Measurements from ENCODE around the gene ENAH. TPM values are rescaled to one million over a fixed set of nuclear protein-coding genes. Genes with fewer than 3 reads are reported as not detected.

ENAH gene
- total RNA-seq, 1 experiment from 2014 or later = 285 TPM

- Histone ChIP-seq H2AFZ (ENCODE audit: low read length) (no peak overlapping the region), H3K56ac (ENCODE audit: insufficient read length, low read depth, low read length) (no peak overlapping the region), H4K20me1 (ENCODE audit: control insufficient read depth, insufficient read depth, insufficient read length) (no peaks in the 10 kb centered on the region), H3K18ac (ENCODE audit: insufficient read length, low read depth, low read length) (no peak overlapping the region), H3T11ph (ENCODE audit: low read length) (no peak overlapping the region), H3K4me1 (ENCODE audit: insufficient read depth, low read length) (0 out of 2 replicates have a peak, but pooled peaks cover 2% of the 10 kb centered on the region), H3K4me2 (ENCODE audit: insufficient read depth, insufficient read length, low read length) (no peak overlapping the region), H4K5ac (ENCODE audit: insufficient read length, low read depth, low read length) (no peak overlapping the region), H3K9ac (ENCODE audit: extremely low read depth, insufficient read length, low read length) (no peak overlapping the region), H3K23ac (ENCODE audit: insufficient read length, low read depth, low read length) (no peak overlapping the region), H3K27me3 (ENCODE audit: insufficient read depth, low read length) (no peaks in the 10 kb centered on the region), H2AK5ac (ENCODE audit: insufficient read length, low read length) (no peak overlapping the region), H3K4ac (ENCODE audit: low read depth, low read length) (no peak overlapping the region), H2BK20ac (ENCODE audit: low read depth, low read length, poor library complexity, severe bottlenecking) (no peak overlapping the region), H3K79me2 (ENCODE audit: insufficient read depth, low read length) (no peaks in the 10 kb centered on the region), H2BK120ac (ENCODE audit: low read depth, low read length, poor library complexity, severe bottlenecking) (no peak overlapping the region), H4K8ac (replicated peaks; ENCODE audit: insufficient read length, low read depth, low read length) (no peak overlapping the region), H3K23me2 (ENCODE audit: insufficient read length, low read depth, low read length, poor library complexity, severe bottlenecking) (no peaks in the 10 kb centered on the region), H2BK12ac (ENCODE audit: insufficient read length, low read depth, low read length) (no peak overlapping the region), H3K14ac (ENCODE audit: insufficient read depth, low read length) (no peak overlapping the region), H3K9me3 (ENCODE audit: control insufficient read depth, low read depth, low read length) (no peaks in the 10 kb centered on the region), H3K27ac (ENCODE audit: insufficient read length, low read depth, low read length) (no peak overlapping the region), H2BK15ac (ENCODE audit: low read depth, low read length) (no peak overlapping the region), H4K91ac (ENCODE audit: insufficient read length, low read depth, low read length) (no peak overlapping the region), H2BK5ac (ENCODE audit: insufficient read length, low read length) (no peak overlapping the region), H3K79me1 (ENCODE audit: insufficient read depth, low read depth, low read length, poor library complexity, severe bottlenecking) (no peaks in the 10 kb centered on the region)
- no CpG with 5 or more reads among the region's 10 CpGs for WGBS (ENCODE audit: extremely low coverage, insufficient read length, low lambda C conversion rate)
- Mint-ChIP-seq H3K36me3 (ENCODE audit: insufficient read depth in 1 of 3, low read depth in 3 of 3) (no peaks in the 10 kb centered on the region), H3K9me3 (no peaks in the 10 kb centered on the region), H3K27ac (0 out of 7 replicates have a peak overlapping the region, but pooled peaks of 1 of the 3 experiments have one; percentile 55), H3K4me1 (peaks cover 20 to 25% of the 10 kb centered on the region in 2 experiments), H3K4me3 (no peak overlapping the region), H3K27me3 (ENCODE audit: low read depth) (peaks cover 4% of the 10 kb centered on the region)
- TF ChIP-seq CTCF (conservative IDR thresholded peaks at IDR 0.05) = no peak
- DNase-seq = peak; percentile 20
These were observed 170.4 kb downstream of the ENAH start for GRCh38 chr1:225482421-225482950.
